ENCODE results near the gene MYO16.

Gene MYO16

DNA sequence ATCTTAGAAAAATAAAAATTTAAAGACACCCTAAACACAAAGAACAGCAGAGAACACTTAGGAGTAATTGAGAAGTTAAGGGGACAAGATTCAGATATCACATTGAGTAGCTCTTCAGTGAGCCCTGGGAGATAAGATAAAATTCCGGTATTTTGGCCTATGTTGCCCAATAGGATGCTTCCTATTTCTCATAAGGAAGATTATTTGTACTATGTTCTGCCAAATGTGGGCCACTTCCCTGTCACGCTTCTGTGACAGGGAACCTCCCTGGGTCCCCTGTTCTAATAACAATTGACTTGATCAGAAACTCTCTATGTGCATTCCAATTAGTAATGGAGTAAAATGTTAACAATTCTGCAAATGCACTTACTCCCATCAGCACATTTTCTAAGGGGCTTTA, 310.7 kb downstream of the MYO16 start:
- Histone ChIP-seq H3K4me3 (ENCODE audit: low read depth, low read length) (no peak overlapping the region), H3K36me3 (no peaks in the 10 kb centered on the region), H3K27me3 (peaks cover 18% of the 10 kb centered on the region), H3K4me1 (no peaks in the 10 kb centered on the region), H3K9me3 (no peaks in the 10 kb centered on the region)
- no peak for DNase-seq
- TF ChIP-seq, protein P1, sequence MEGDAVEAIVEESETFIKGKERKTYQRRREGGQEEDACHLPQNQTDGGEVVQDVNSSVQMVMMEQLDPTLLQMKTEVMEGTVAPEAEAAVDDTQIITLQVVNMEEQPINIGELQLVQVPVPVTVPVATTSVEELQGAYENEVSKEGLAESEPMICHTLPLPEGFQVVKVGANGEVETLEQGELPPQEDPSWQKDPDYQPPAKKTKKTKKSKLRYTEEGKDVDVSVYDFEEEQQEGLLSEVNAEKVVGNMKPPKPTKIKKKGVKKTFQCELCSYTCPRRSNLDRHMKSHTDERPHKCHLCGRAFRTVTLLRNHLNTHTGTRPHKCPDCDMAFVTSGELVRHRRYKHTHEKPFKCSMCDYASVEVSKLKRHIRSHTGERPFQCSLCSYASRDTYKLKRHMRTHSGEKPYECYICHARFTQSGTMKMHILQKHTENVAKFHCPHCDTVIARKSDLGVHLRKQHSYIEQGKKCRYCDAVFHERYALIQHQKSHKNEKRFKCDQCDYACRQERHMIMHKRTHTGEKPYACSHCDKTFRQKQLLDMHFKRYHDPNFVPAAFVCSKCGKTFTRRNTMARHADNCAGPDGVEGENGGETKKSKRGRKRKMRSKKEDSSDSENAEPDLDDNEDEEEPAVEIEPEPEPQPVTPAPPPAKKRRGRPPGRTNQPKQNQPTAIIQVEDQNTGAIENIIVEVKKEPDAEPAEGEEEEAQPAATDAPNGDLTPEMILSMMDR (IDR thresholded peaks at IDR 0.05; ENCODE audit: low read depth, low read length): no peak

DNA sequence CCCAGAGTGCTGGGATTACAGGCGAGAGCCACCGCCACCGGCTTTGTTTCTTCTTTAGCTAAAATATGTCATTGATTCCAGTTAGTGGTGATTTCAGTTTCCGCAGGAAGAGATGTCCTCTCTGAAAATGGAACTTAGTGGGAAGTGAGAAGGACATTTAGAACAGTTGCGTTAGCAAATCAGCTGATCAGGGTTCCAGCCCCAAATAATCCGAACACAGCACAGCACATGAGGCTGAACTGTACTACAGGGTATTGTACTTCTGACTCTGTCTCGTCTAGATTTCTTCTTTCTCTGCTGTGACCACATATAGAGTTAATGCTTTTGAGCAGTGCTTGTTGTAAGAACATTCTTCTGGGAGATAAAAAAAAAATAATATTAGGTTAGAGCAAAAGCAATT, 314.4 kb downstream of the MYO16 start:
- no peaks in the 10 kb centered on the region for H3K36me3 ChIP-seq
- TF ChIP-seq, protein P1 (IDR thresholded peaks at IDR 0.05; ENCODE audit: low read depth, low read length): no peak
- H3K4me1 ChIP-seq: no peaks in the 10 kb centered on the region

DNA sequence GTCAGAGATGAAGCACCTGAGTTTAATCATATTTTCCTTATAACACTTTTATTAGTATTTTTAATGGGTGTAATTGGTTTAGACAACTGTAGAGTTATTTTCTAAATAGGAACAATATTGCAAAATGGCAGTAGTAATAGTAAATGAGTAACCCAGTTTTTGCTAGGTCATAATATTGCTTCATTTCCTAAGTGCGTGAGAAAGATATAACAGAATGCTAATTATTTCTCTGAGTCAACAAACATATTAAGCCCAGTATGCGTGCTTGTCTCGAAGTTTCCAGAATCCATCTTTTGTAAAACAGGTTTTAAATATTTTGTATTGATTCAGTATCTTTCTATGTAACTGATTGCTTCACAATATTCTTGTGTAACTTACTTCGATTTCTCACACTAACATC, 315.3 kb downstream of the MYO16 start:
- TF ChIP-seq, protein P1 (IDR thresholded peaks at IDR 0.05; ENCODE audit: low read depth, low read length): no peak
- no peak for DNase-seq
- no peak overlapping the region for H3K4me3 ChIP-seq (ENCODE audit: low read depth, low read length)

More for the DNA sequence above, 314.4 kb downstream of the MYO16 start:
- DNase-seq: no peak
- Histone ChIP-seq H3K9me3 (no peaks in the 10 kb centered on the region), H3K27me3 (peaks cover 38% of the 10 kb centered on the region), H3K4me3 (ENCODE audit: low read depth, low read length) (no peak overlapping the region)

DNA sequence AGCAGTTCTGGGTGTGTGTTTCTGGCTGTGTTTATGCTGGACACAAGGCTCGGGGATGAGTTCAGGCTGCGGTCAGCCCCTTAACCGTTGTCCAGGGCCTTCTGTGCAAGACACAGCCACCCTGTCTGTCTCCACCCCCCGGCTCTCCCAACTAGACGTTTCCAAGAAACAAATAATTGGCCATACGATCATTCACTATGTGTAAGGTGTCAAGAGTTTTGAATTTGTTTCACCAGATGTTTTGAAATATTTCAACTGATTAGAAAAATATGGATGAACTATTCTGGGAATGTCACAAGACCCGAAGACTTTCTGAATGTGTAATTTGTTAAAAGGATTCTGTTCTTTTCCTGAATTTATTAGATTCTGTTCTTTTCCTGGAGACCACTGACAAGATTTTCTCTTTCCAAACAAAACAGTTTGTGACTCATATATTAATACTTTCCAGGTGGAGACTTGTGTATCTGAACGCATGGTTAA, 318.2 kb downstream of the MYO16 start:
- H3K4me1 ChIP-seq: no peaks in the 10 kb centered on the region
- no peak for DNase-seq
- no peaks in the 10 kb centered on the region for H3K36me3 ChIP-seq
- no peak overlapping the region for H3K4me3 ChIP-seq (ENCODE audit: low read depth, low read length)
- TF ChIP-seq, protein P1 (IDR thresholded peaks at IDR 0.05; ENCODE audit: low read depth, low read length): no peak
- peaks cover 62% of the 10 kb centered on the region for H3K27me3 ChIP-seq
- H3K9me3 ChIP-seq: no peaks in the 10 kb centered on the region

More for the DNA sequence above, 315.3 kb downstream of the MYO16 start:
- H3K36me3 ChIP-seq: no peaks in the 10 kb centered on the region
- H3K4me1 ChIP-seq: no peaks in the 10 kb centered on the region
- H3K27me3 ChIP-seq: peaks cover 42% of the 10 kb centered on the region
- no peaks in the 10 kb centered on the region for H3K9me3 ChIP-seq

DNA sequence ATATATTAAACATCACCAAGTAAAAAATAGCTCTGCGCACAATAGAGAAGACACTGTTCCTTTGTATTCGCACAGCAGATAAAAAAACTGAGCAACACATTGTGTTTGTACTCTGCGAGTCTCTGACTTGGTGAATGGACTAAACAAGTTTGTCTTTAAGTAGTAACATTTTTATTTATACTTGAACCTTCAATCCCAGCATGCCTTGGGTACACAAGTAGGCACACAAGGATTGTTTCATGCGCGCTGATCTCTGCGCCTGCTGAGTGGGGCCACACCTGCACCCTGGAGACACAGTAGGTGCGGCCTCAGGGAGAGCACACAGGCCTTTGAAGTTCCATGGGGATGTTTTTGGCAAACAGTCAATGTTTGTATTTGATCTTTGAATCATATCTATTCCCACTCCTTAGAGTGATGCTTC, 318.9 kb downstream of the MYO16 start:
- no peaks in the 10 kb centered on the region for H3K4me1 ChIP-seq
- H3K27me3 ChIP-seq: peaks cover 66% of the 10 kb centered on the region
- H3K36me3 ChIP-seq: no peaks in the 10 kb centered on the region
- no peak overlapping the region for H3K4me3 ChIP-seq (ENCODE audit: low read depth, low read length)
- no peaks in the 10 kb centered on the region for H3K9me3 ChIP-seq
- no peak for DNase-seq
- TF ChIP-seq, protein P1 (IDR thresholded peaks at IDR 0.05; ENCODE audit: low read depth, low read length): no peak

DNA sequence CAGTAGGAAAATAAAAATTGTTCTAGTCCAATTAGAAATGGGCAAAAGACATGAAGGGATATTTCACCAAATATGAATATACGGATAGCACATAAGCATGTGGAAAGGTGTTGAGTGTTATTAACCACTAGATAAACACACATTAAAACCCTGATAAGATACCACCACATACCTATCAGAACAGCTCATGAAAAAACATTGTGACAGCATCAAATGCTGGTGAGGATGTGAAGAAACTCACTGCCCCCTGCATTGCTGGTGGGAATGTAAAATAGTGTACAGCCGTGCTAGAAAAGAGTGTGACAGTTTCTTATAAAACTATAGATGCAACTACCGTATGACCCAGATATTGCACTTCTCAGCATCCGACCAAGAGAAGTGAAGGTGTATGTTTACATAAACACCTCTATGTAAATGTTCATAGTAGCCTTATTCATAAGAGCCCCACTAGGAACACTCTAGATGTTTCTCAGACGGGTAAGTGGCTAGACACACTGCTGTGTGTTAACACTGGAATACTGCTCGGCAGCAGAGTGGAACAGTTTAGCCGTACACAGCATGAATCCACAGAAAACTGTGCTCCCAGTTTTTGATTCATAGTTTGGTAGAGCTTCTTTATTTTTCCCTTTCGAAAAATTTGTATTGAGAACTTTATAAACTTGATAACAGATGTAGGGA, 321.1 kb downstream of the MYO16 start:
- Histone ChIP-seq H3K36me3 (no peaks in the 10 kb centered on the region), H3K4me1 (no peaks in the 10 kb centered on the region), H3K27me3 (peaks cover 69% of the 10 kb centered on the region), H3K9me3 (no peaks in the 10 kb centered on the region), H3K4me3 (ENCODE audit: low read depth, low read length) (no peak overlapping the region)
- DNase-seq: no peak
- TF ChIP-seq, protein P1 (IDR thresholded peaks at IDR 0.05; ENCODE audit: low read depth, low read length): no peak

All from BE2C (cell line).